GM23338 (cell line): Measurements from ENCODE around the gene RSL24D1. TPM values are rescaled to one million over a fixed set of nuclear protein-coding genes. Genes with fewer than 3 reads are reported as not detected.
A peak's percentile ranks its signal among the peaks of the same experiment; 100 is the strongest.

Experiments
- ATAC-seq: fragments of 200-7000 bp; cut with Tn5 transposase; 3 replicates; pipeline ENCODE4 v1.9.1; 2020
- DNase-seq: peaks from one replicate; pipeline ENCODE4 v3.0.0-alpha.2; 2015; ENCODE audit warnings: low spot score
- H2AFZ ChIP-seq: fragments of 200-600 bp; sonication (generic); 2 replicates; pipeline ENCODE4 v1.8.0; 2016; ENCODE audit warnings: antibody characterized with exemption, mild to moderate bottlenecking, moderate library complexity
- H3F3A ChIP-seq: fragments of 200-600 bp; sonication (generic); replicated peaks from 2 replicates; pipeline ENCODE4 v1.8.0; 2017; ENCODE audit warnings: antibody characterized with exemption, mixed run types, low read depth
- H3K27ac ChIP-seq: fragments of 200-600 bp; sonication (generic); 2 replicates; pipeline ENCODE4 v1.6.1; 2016; ENCODE audit warnings: low read depth
- H3K27me3 ChIP-seq: fragments of 200-600 bp; sonication (generic); 2 replicates; pipeline ENCODE4 v1.8.0; 2016; ENCODE audit warnings: mild to moderate bottlenecking, mixed run types, moderate library complexity; ENCODE audit not compliant: insufficient read depth
- H3K36me3 ChIP-seq: fragments of 200-600 bp; sonication (generic); 2 replicates; pipeline ENCODE4 v1.8.0; 2016; ENCODE audit warnings: mild to moderate bottlenecking; ENCODE audit not compliant: insufficient read depth
- H3K4me1 ChIP-seq: fragments of 200-600 bp; sonication (generic); 2 replicates; pipeline ENCODE4 v1.8.0; 2016; ENCODE audit warnings: mild to moderate bottlenecking, moderate library complexity; ENCODE audit not compliant: insufficient read depth
- H3K4me2 ChIP-seq: fragments of 200-600 bp; sonication (generic); 2 replicates; pipeline ENCODE4 v1.7.1; 2017; ENCODE audit warnings: mixed run types
- H3K4me3 ChIP-seq: fragments of 200-600 bp; sonication (generic); 2 replicates; pipeline ENCODE4 v1.6.1; 2016; ENCODE audit warnings: mixed run types
- H3K79me2 ChIP-seq: fragments of 200-600 bp; sonication (generic); replicated peaks from 2 replicates; pipeline ENCODE4 v1.8.0; 2017; ENCODE audit warnings: mild to moderate bottlenecking; ENCODE audit not compliant: insufficient read depth
- H3K9me2 ChIP-seq: fragments of 200-600 bp; sonication (generic); 2 replicates; pipeline ENCODE4 v1.8.0; 2017; ENCODE audit not compliant: insufficient read depth
- H4K20me1 ChIP-seq: fragments of 200-600 bp; sonication (generic); replicated peaks from 2 replicates; pipeline ENCODE4 v1.8.0; 2017; ENCODE audit warnings: mild to moderate bottlenecking; ENCODE audit not compliant: insufficient read depth
- H3K27ac Mint-ChIP-seq: 2 replicates; pipeline ENCODE4 v1.8.0; 2020; ENCODE audit warnings: inconsistent platforms, mild to moderate bottlenecking, moderate library complexity, mixed read lengths
- H3K27me3 Mint-ChIP-seq: 3 replicates; pipeline ENCODE4 v1.8.0; 2022; ENCODE audit warnings: low read depth, mild to moderate bottlenecking, moderate library complexity, mixed read lengths, inconsistent platforms; ENCODE audit not compliant: insufficient read depth, poor library complexity
- H3K36me3 Mint-ChIP-seq: 3 replicates; pipeline ENCODE4 v1.8.0; 2021; ENCODE audit warnings: low read depth, mild to moderate bottlenecking, inconsistent platforms, moderate library complexity, mixed read lengths
- H3K4me1 Mint-ChIP-seq: 3 replicates; pipeline ENCODE4 v1.8.0; 2020; ENCODE audit warnings: mild to moderate bottlenecking, inconsistent platforms, mixed read lengths
- H3K4me3 Mint-ChIP-seq: 3 replicates; pipeline ENCODE4 v1.8.0; 2021; ENCODE audit warnings: moderate library complexity, mild to moderate bottlenecking, inconsistent platforms, mixed read lengths
- H3K9me3 Mint-ChIP-seq: 3 replicates; pipeline ENCODE4 v1.8.0; 2020; ENCODE audit warnings: moderate library complexity, mild to moderate bottlenecking, inconsistent platforms, mixed read lengths
- CREB1 ChIP-seq: fragments of 250-450 bp; sonication (Bioruptor Pico); IDR thresholded peaks from 2 replicates; pipeline ENCODE4 v1.5.0; 2020; ENCODE audit warnings: low read depth, mild to moderate bottlenecking, moderate library complexity
- EZH2 ChIP-seq: fragments of 200-600 bp; sonication (generic); IDR thresholded peaks from one replicate; pipeline ENCODE4 v1.8.0; 2017; ENCODE audit warnings: antibody characterized with exemption, mild to moderate bottlenecking, low read depth; ENCODE audit not compliant: unreplicated experiment
- EZH2phosphoT487 ChIP-seq: fragments of 200-600 bp; sonication (generic); IDR thresholded peaks from one replicate; pipeline ENCODE4 v1.8.1; 2018; ENCODE audit warnings: antibody characterized with exemption; ENCODE audit not compliant: unreplicated experiment
- NANOG ChIP-seq: IDR thresholded peaks from 2 replicates; pipeline ENCODE4 v1.6.1; 2016; ENCODE audit warnings: antibody characterized with exemption, borderline replicate concordance
- POLR2AphosphoS5 ChIP-seq: IDR thresholded peaks from 2 replicates; pipeline ENCODE4 v1.6.1; 2016; ENCODE audit warnings: antibody characterized with exemption, low read depth
- REST ChIP-seq: IDR thresholded peaks from one replicate; pipeline ENCODE4 v1.6.1; 2018; ENCODE audit warnings: antibody characterized with exemption; ENCODE audit not compliant: unreplicated experiment
- ZNF114 ChIP-seq: fragments of 250-450 bp; sonication (Bioruptor Pico); IDR thresholded peaks from 2 replicates; pipeline ENCODE4 v1.5.0; 2020; ENCODE audit warnings: mild to moderate bottlenecking, moderate library complexity
- polyA plus RNA-seq: library from polyadenylated mRNA; unstranded; fragments of >200 nt; fragmentation: Nextera tagmentation; extraction: Ambion mirVana; gene quantifications from 2 replicates; pipeline ENCODE4 v1.2.1, GENCODE V29; 2016
- total RNA-seq: library from RNA; depleted of rRNA; stranded (reverse); fragments of >200 nt; shearing (Covaris generic); gene quantifications from 2 replicates; pipeline ENCODE4 v1.2.3, GENCODE V29; 2014
- TF ChIP-seq, protein P1 (sequence below), 2 experiments: fragments of 200-600 bp in 1 of 2; sonication (generic) in 1 of 2; conservative IDR thresholded peaks; 2 replicates each; pipeline versions ENCODE4 v1.5.1 to v1.6.1; 2016 to 2017; ENCODE audit warnings: antibody characterized with exemption in 2 of 2, low read depth in 2 of 2, mild to moderate bottlenecking in 2 of 2, moderate library complexity in 1 of 2
- TF ChIP-seq, protein P2 (sequence below): fragments of 250-450 bp; sonication (Bioruptor Pico); IDR thresholded peaks from 2 replicates; pipeline ENCODE4 v1.5.0; 2020; ENCODE audit warnings: mild to moderate bottlenecking, moderate library complexity

The RSL24D1 gene
- total and polyA plus RNA-seq, 2 experiments from 2014 or later: 125 to 201 TPM

DNA sequence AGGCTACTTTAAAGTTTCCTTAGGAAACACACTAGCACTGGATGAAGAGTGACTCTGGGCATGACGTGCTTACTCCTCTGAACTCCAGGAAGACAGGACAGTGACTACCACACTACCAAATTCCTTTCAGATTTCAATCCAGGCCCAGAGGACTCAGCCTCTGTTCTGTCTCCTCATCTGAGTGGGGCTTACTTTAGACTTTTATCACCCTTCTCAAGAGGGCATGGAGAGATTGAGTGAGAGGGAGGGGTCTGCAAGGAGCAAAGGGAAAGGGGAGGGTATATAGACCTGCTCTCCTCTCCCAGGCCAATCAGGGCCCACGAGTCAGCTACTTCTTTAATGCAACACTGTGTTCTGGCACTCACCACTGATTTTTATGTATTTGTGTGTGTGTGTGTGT is 29.4 kb upstream of the RSL24D1 start:
- TF ChIP-seq REST (no peak), ZNF114 (CRISPR knock-in tag) (no peak), EZH2 (no peak), NANOG (no peak), POLR2AphosphoS5 (no peak), EZH2phosphoT487 (no peak), CREB1 (no peak)
- TF ChIP-seq, protein P1, sequence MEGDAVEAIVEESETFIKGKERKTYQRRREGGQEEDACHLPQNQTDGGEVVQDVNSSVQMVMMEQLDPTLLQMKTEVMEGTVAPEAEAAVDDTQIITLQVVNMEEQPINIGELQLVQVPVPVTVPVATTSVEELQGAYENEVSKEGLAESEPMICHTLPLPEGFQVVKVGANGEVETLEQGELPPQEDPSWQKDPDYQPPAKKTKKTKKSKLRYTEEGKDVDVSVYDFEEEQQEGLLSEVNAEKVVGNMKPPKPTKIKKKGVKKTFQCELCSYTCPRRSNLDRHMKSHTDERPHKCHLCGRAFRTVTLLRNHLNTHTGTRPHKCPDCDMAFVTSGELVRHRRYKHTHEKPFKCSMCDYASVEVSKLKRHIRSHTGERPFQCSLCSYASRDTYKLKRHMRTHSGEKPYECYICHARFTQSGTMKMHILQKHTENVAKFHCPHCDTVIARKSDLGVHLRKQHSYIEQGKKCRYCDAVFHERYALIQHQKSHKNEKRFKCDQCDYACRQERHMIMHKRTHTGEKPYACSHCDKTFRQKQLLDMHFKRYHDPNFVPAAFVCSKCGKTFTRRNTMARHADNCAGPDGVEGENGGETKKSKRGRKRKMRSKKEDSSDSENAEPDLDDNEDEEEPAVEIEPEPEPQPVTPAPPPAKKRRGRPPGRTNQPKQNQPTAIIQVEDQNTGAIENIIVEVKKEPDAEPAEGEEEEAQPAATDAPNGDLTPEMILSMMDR (conservative IDR thresholded peaks at IDR 0.05; ENCODE audit: low read depth in 2 of 2): no peak
- TF ChIP-seq, protein P2, sequence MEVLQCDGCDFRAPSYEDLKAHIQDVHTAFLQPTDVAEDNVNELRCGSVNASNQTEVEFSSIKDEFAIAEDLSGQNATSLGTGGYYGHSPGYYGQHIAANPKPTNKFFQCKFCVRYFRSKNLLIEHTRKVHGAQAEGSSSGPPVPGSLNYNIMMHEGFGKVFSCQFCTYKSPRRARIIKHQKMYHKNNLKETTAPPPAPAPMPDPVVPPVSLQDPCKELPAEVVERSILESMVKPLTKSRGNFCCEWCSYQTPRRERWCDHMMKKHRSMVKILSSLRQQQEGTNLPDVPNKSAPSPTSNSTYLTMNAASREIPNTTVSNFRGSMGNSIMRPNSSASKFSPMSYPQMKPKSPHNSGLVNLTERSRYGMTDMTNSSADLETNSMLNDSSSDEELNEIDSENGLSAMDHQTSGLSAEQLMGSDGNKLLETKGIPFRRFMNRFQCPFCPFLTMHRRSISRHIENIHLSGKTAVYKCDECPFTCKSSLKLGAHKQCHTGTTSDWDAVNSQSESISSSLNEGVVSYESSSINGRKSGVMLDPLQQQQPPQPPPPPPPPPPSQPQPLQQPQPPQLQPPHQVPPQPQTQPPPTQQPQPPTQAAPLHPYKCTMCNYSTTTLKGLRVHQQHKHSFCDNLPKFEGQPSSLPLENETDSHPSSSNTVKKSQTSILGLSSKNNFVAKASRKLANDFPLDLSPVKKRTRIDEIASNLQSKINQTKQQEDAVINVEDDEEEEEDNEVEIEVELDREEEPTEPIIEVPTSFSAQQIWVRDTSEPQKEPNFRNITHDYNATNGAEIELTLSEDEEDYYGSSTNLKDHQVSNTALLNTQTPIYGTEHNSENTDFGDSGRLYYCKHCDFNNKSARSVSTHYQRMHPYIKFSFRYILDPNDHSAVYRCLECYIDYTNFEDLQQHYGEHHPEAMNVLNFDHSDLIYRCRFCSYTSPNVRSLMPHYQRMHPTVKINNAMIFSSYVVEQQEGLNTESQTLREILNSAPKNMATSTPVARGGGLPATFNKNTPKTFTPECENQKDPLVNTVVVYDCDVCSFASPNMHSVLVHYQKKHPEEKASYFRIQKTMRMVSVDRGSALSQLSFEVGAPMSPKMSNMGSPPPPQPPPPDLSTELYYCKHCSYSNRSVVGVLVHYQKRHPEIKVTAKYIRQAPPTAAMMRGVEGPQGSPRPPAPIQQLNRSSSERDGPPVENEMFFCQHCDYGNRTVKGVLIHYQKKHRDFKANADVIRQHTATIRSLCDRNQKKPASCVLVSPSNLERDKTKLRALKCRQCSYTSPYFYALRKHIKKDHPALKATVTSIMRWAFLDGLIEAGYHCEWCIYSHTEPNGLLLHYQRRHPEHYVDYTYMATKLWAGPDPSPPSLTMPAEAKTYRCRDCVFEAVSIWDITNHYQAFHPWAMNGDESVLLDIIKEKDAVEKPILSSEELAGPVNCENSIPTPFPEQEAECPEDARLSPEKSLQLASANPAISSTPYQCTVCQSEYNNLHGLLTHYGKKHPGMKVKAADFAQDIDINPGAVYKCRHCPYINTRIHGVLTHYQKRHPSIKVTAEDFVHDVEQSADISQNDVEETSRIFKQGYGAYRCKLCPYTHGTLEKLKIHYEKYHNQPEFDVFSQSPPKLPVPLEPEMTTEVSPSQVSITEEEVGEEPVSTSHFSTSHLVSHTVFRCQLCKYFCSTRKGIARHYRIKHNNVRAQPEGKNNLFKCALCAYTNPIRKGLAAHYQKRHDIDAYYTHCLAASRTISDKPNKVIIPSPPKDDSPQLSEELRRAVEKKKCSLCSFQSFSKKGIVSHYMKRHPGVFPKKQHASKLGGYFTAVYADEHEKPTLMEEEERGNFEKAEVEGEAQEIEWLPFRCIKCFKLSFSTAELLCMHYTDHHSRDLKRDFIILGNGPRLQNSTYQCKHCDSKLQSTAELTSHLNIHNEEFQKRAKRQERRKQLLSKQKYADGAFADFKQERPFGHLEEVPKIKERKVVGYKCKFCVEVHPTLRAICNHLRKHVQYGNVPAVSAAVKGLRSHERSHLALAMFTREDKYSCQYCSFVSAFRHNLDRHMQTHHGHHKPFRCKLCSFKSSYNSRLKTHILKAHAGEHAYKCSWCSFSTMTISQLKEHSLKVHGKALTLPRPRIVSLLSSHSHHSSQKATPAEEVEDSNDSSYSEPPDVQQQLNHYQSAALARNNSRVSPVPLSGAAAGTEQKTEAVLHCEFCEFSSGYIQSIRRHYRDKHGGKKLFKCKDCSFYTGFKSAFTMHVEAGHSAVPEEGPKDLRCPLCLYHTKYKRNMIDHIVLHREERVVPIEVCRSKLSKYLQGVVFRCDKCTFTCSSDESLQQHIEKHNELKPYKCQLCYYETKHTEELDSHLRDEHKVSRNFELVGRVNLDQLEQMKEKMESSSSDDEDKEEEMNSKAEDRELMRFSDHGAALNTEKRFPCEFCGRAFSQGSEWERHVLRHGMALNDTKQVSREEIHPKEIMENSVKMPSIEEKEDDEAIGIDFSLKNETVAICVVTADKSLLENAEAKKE (CRISPR knock-in tag): no peak
- Histone ChIP-seq H3K4me1 (peaks cover 18% of the 10 kb centered on the region), H3K36me3 (no peaks in the 10 kb centered on the region), H3K4me2 (no peak overlapping the region), H3K4me3 (no peak overlapping the region), H3K79me2 (no peaks in the 10 kb centered on the region), H3K27ac (no peak overlapping the region), H3K9me2 (no peaks in the 10 kb centered on the region), H3F3A (no peaks in the 10 kb centered on the region), H2AFZ (0 out of 2 replicates have a peak overlapping the region, but pooled peaks have one; percentile 14), H4K20me1 (no peaks in the 10 kb centered on the region), H3K27me3 (no peaks in the 10 kb centered on the region)
- no peak overlapping the region for H3K4me3 Mint-ChIP-seq
- H3K36me3 Mint-ChIP-seq: no peaks in the 10 kb centered on the region
- no peak for DNase-seq
- peak; percentile 61 for ATAC-seq
- H3K27ac Mint-ChIP-seq: no peak overlapping the region
- H3K4me1 Mint-ChIP-seq: peaks cover 17% of the 10 kb centered on the region
- no peaks in the 10 kb centered on the region for H3K9me3 Mint-ChIP-seq
- no peaks in the 10 kb centered on the region for H3K27me3 Mint-ChIP-seq
